ENCODE data around the gene ELN. TPM values are rescaled to one million over a fixed set of nuclear protein-coding genes. Genes with fewer than 3 reads are reported as not detected.

The ELN gene
- total RNA-seq, 1 donor from 2014 or later, result 29.0 TPM

GRCh38 chr7:74052628-74053027, 24.7 kb downstream of the ELN start:
- DNase-seq (no peak), ATAC-seq (no peak)
- intact Hi-C loops (cut with micrococcal nuclease), result no loop called here

GRCh38 chr7:74053589-74054186, 25.7 kb downstream of the ELN start:
- no peak for ATAC-seq
- intact Hi-C loops (cut with micrococcal nuclease), result no loop called here
- DNase-seq, result no peak

DNA sequence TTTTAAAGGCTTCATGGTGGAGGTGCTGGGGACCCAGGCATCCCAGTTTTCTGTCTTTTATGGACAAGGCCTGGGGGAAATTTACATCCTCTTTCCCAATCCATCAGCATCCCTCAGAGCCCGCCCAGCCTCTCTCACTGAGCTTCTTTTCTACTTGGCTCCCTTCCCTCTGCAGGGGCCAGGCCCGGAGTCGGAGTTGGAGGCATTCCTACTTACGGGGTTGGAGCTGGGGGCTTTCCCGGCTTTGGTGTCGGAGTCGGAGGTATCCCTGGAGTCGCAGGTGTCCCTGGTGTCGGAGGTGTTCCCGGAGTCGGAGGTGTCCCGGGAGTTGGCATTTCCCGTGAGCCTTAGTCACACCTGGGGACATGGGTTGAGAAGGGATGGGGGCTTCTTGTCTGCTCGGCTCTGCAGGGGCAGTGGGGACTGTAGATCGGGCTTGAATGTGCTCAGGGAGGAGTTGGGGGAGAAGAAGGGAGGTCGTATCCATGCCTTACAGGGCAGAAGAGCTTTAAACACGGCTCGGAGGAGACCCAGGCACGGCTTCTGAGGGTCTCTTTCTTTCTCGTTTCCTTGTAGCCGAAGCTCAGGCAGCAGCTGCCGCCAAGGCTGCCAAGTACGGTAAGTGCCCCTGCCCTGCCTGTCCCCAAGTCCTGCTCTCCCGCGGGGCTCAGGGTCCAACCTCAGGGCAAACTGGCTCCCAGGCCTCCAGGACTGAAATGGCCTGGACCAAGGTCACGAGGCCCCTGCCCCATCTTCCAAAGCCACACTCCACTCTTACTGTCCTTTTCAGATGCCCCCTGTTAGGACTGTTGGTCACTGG, 28.3 kb downstream of the ELN start:
- ATAC-seq (no peak), DNase-seq (no peak)
- intact Hi-C loops (cut with micrococcal nuclease), result no loop called here

GRCh38 chr7:74057216-74057925, 29.4 kb downstream of the ELN start:
- ATAC-seq (no peak), DNase-seq (no peak)
- intact Hi-C loops (cut with micrococcal nuclease), result no loop called here

GRCh38 chr7:74057987-74058386, 30.0 kb downstream of the ELN start:
- ATAC-seq, result no peak
- intact Hi-C loops (cut with micrococcal nuclease), result no loop called here
- DNase-seq, result no peak

- ATAC-seq, result no peak
- intact Hi-C loops (cut with micrococcal nuclease), result no loop called here
- DNase-seq, result no peak
These were observed 30.5 kb downstream of the ELN start for GRCh38 chr7:74058486-74058885.

DNA sequence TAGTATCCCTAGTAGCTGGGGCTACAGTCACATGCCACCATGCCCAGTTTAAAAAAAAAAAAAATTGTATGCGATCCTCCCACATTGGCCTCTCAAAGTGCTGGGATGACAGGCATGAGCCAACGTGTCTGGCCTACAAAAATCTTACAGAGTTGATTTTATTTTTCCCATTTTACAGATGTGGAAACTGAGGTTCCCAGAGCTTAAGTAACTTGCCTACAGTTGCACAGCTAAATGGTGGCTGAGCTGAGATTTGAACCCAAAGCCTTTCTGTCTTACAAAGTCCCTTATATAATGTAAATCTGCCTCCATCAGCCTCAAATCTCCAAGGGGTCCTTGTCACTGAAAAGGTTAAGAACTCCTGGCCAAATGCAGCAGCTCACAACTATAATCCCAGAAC, 31.1 kb downstream of the ELN start:
- no peak for DNase-seq
- intact Hi-C loops (cut with micrococcal nuclease), result no loop called here
- ATAC-seq, result no peak

GRCh38 chr7:74059681-74060588, 32.0 kb downstream of the ELN start:
- intact Hi-C loops (cut with micrococcal nuclease), result no loop called here
- no peak for ATAC-seq
- DNase-seq, result peak; percentile 66

- ATAC-seq (peak; percentile 89), DNase-seq (peak; percentile 81)
- intact Hi-C loops (cut with micrococcal nuclease), result no loop called here
These were observed 34.0 kb downstream of the ELN start for GRCh38 chr7:74061840-74062539.

DNA sequence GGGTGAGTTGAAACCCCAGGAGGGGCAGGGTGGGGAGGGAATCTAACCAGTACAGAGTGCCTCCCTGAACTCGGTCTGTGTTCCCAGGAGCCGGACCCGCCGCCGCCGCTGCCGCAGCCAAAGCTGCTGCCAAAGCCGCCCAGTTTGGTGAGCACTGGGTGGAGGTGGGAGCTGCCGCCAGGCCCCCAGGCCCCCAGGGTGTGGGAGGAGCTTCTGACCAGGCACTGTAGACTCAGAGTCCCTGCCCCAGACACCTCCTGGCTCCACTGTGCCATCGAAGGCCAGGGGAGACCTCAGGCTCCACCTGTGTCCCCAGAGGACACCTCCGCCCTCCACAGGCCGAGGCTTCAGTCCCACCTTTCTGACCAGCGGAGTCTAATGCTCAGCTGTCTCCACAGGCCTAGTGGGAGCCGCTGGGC, 35.3 kb downstream of the ELN start:
- ATAC-seq (no peak), DNase-seq (no peak)

GRCh38 chr7:74063646-74064045, 35.7 kb downstream of the ELN start:
- DNase-seq (no peak), ATAC-seq (no peak)
- intact Hi-C loops (cut with micrococcal nuclease), result no loop called here

More for the DNA sequence above, 35.3 kb downstream of the ELN start:
- intact Hi-C loops (cut with micrococcal nuclease), result no loop called here

DNA sequence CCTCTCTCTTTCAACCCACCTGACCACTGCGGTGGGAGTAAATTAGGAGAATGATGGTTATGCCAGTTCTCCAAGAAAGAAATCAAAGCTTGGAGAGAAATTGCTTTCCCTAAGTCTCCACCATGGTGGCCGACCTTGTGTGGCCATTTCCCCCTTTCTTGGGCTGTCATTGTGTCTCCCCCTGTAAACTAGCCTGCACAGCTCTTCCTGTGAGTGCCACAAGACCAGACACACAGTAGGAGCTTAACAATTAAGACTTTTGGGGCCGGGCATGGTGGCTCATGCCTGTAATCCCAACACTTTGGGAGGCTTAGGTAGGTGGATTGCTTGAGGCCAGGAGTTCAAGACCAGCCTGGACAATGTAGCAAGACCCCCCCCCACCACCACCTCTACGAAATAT, 36.7 kb downstream of the ELN start:
- no peak for DNase-seq
- intact Hi-C loops (cut with micrococcal nuclease), result no loop called here
- no peak for ATAC-seq

DNA sequence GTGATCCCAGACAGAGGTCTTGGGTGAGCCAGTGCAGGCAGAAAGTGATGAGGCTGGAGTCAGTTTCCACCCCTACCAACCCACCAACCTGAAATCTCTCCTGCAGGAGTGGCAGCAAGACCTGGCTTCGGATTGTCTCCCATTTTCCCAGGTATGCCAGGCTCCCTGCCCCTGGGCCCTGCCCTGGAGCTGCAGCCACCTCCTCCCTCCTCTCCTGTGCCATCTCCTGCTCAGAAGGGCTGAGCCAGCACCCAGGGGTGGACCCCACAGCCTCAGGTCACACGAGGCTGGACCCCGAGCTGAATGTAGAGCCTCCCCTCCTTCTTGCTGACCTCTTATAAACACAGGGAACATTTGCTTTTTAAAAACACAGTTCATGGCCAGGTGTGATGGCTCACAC, 38.7 kb downstream of the ELN start:
- intact Hi-C loops (cut with micrococcal nuclease), result no loop called here
- DNase-seq (no peak), ATAC-seq (no peak)

- ATAC-seq (peak; percentile 2), DNase-seq (no peak)
- intact Hi-C loops (cut with micrococcal nuclease), result no loop called here
These were observed 40.6 kb downstream of the ELN start for GRCh38 chr7:74068378-74069085.

DNA sequence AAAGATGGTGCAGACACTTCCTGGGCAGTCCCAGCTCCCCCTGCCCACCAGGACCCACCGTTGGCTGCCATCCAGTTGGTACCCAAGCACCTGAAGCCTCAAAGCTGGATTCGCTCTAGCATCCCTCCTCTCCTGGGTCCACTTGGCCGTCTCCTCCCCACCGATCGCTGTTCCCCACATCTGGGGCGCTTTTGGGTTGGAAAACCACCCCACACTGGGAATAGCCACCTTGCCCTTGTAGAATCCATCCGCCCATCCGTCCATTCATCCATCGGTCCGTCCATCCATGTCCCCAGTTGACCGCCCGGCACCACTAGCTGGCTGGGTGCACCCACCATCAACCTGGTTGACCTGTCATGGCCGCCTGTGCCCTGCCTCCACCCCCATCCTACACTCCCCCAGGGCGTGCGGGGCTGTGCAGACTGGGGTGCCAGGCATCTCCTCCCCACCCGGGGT, 41.1 kb downstream of the ELN start:
- intact Hi-C loops (cut with micrococcal nuclease), result no loop called here
- ATAC-seq, result peak; percentile 8

DNA sequence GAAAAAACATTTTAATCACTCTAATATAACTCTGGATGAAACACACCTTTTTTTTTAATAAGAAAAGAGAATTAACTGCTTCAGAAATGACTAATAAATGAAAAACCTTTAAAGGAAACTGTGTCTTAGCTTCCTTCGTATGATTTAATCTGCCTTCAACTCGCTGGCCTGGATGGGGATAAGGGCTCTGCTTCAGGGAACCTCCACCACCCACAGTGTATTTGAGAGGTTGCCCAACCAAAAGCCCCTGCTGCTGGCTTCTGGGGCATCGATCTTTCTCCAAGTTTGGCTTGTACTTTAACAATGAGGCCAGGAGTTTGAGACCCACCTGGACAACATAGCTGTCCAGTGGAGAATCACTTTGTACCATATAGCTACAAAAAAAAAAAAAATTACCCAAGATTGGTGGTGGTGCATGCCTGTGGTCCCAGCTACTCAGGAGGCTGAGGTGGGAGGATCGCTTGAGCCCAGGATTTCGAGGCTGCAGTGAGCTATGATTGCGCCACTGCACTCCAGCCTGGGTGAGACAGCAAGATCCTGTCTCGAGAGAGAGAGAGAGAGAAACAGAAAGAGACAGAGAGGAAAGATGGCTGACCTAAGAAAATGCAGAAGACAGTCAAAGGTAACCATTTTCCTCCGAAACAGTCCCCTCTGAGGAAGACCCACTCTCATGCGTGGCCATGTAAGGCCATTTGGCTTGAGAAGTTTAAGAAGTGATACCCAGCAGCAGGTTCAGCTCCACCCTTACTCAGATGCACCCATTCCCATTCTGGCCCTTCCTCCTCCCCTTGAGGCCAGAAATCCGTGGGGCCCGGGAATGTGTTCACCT, 42.0 kb downstream of the ELN start:
- DNase-seq, result no peak
- no peak for ATAC-seq
- intact Hi-C loops (cut with micrococcal nuclease), result no loop called here

More for the DNA sequence above, 41.1 kb downstream of the ELN start:
- no peak for DNase-seq

GRCh38 chr7:74070619-74070921, 42.6 kb downstream of the ELN start:
- ATAC-seq, result no peak
- no peak for DNase-seq
- intact Hi-C loops (cut with micrococcal nuclease), result no loop called here
